Stimulated activated CD4-positive, alpha-beta T cell treated with anti-CD3 and anti-CD28 coated beads, TNF-alpha, amount 100 ng/mL, for 48 hours (primary cell): ENCODE results near the gene ZNF311.
"Not testable (repeated sequence)": the region's sequence is repeated elsewhere in the genome, so short reads cannot be mapped to it uniquely, and the experiment has no call there.

Source experiments
- DNase-seq, 3 donors: peaks; one replicate each; pipeline ENCODE4 v3.0.0-alpha.2; 2020; ENCODE audit warnings: low read depth in 3 of 3

ZNF311 gene

GRCh38 chr6:28982476-28983266 is 22.4 kb downstream of the ZNF311 start:
- no peak for DNase-seq

- peak; percentile 51 to 60 (median 57) for DNase-seq
Observed at GRCh38 chr6:28981833-28982475, 23.2 kb downstream of the ZNF311 start.

DNA sequence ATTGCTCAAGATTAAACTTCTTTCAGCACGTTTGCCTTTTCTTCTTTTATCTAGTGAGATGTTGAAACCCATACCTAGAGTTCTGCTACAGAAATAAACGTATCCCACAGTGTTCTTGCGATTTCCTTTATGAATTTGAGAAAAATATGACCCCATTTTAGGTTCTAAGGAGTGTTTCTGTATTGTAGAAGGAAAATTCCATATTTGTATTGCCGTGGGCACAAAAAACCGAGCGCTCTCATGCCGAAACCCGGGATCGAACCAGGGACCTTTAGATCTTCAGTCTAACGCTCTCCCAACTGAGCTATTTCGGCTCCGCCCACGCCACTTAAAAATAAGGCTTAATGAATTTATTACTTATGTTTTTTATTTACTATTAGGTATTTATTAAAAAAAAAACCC is 23.7 kb downstream of the ZNF311 start:
- DNase-seq: peak; percentile 52 to 72 (median 65)

- peak in 1 of 3 donors; percentile 34 for DNase-seq
Observed at GRCh38 chr6:28980852-28981430, 24.2 kb downstream of the ZNF311 start.

GRCh38 chr6:28980137-28980851 is 24.8 kb downstream of the ZNF311 start:
- no peak for DNase-seq

DNA sequence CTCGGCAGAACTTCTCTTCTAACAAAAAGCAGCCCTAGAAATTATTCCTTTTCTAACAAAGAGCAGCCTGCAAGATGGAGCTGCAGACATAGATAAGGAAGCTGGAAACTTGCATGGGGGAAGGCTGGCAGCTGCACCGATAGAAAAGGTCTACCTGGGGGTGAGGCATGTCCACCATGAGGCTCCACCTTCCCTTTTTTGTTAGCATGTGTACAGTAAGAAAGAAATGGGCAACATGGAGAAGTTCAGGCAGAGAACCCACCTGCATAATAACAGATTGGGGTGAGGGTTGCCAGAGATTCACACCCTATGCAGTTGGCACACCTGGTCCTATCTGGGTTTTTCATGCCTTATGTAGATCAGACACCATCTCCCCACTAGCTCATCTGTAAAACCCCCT is 25.4 kb downstream of the ZNF311 start:
- DNase-seq: no peak

- DNase-seq: no peak
Observed at GRCh38 chr6:28978959-28979561, 26.1 kb downstream of the ZNF311 start.

DNA sequence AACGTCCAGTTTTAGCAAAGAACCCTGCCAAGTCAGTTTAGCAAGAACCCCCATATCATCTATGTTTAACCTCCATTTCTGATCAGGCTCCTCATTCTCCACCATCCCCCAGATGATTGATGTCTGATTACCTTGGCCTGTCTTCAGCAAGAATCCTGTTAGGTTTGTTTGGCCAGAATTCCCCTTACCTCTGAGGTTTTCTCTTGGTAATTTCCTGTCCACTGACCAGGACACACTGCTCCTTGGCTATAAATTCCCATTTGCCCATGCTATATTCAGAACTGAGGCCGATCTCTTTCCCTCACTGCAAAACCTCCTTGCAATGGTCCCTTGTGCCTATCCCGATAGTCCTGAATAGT is 27.0 kb downstream of the ZNF311 start:
- no peak for DNase-seq

- DNase-seq: no peak
Observed at GRCh38 chr6:28977341-28978132, 27.6 kb downstream of the ZNF311 start.

DNA sequence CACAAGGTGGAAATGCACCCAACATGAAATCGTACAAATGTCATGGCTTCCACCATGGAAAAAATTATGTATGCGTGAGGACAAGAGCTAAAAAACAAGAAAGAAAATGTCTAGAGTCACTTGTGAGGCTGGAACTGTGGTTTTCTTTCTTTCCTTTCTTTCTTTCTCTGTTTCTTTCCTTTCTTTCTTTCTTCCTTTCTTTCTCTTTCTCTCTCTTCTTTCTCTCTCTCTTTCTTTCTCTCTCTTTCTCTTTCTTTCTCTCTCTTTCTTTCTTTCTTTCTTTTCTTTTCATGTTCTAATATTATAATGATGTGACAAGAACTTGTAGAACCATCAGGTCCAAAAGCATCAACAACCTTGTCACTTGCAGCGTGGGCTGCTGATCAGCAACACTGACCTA is 28.4 kb downstream of the ZNF311 start:
- no peak for DNase-seq

GRCh38 chr6:28974505-28974904 is 30.6 kb downstream of the ZNF311 start:
- DNase-seq: no peak

DNA sequence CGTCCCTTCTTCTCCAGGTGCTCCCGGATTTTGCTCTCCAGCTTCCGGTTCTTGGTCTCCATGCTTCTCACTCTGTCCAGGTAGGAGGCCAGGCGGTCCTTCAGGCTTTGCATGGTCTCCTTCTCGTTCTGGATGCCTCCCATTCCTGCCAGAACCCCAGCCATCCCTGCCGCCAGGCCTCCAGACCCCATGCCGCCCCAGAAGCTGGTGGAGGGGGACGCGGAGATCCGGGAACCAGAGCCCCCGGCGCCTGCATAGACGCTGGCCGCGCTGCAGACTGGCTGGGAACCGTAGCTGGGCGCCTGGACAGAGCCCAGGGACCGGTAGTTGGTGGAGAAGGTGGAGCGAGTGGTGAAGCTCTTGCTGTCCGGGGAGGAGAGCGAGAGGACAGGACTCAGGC is 35.1 kb downstream of the ZNF311 start:
- not testable (repeated sequence) for DNase-seq

- no peak for DNase-seq
Observed at GRCh38 chr6:28969129-28969528, 36.0 kb downstream of the ZNF311 start.

GRCh38 chr6:28968476-28968875 is 36.6 kb downstream of the ZNF311 start:
- no peak for DNase-seq

DNA sequence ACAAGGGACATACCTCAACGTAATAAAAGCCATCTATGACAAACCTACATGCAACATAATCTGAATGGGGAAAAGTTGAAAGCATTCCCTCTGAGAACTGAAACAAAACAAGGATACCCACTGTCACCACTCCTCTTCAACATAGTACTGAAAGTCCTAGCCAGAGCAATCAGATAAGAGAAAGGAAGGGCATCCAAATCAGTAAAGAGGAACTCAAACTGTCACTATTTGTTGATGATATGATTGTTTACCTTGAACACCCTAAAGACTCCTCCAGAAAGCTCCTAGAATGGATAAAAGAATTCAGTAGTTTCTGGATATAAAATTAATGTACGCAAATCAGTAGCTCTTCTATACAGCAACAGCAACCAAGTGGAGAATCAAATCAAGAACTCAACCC is 39.4 kb downstream of the ZNF311 start:
- no peak for DNase-seq

DNA sequence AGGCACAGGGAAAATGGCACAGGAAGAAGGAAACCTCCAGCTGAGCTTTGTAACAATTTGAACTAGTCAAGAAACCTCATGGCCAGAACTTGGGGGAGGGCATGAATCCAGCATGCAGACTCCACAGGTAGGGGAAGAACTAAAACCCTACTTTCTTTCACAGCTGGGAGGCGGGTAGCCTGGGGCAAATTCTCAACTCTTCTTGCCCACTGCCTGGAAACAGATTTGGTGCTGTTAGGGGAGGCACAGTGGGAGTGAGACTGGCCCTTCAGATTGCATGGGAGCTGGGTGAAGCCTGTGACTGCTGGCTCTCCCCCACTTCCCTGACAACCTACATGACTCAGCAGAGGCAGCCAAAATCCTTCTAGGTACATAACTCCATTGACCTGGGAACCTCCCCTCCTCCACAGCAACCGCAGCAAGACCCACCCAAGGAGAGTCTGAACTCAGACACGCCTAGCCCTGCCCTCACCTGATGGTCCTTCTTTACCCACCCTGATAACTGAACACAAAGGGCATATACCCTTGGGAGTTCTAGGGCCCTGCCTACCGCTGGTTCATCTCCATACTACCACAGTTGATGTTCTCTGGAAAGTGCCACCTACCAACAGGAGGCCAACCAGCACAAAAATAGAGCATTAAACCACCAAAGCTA is 44.1 kb downstream of the ZNF311 start:
- no peak for DNase-seq

DNA sequence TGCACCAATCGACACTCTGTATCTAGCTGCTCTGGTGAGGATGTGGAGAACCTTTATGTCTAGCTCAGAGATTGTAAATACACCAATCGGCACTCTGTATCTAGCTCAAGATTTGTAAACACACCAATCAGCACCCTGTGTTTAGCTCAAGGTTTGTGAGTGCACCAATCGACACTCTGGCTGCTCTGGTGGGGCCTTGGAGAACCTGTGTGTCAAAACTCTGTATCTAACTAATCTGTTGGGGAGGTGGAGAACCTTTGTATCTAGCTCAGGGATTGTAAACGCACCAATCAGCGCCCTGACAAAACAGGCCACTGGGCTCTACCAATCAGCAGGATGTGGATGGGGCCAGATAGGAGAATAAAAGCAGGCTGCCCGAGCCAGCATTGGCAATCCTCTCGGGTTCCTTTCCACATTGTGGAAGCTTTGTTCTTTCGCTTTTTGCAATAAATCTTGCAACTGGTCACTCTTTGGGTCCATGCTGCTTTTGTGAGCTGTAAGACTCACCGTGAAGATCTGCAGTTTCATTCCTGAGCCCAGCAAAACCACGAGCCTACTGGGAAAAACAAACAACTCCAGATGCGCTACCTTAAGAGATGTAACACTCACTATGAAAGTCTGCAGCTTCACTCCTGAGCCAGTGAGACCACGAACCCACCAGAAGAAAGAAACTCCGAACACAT is 46.4 kb downstream of the ZNF311 start:
- DNase-seq: not testable (repeated sequence)

- DNase-seq: not testable (repeated sequence)
Observed at GRCh38 chr6:28957795-28958314, 47.3 kb downstream of the ZNF311 start.

GRCh38 chr6:28956331-28956730 is 48.8 kb downstream of the ZNF311 start:
- DNase-seq: no peak
